Left lobe of liver (tissue), 2 donors: ENCODE data around the gene ARHGEF17. TPM values are rescaled to one million over a fixed set of nuclear protein-coding genes. Genes with fewer than 3 reads are reported as not detected.

ENCODE experiments used
- ATAC-seq: fragments of 200-7000 bp; cut with Tn5 transposase; one replicate; pipeline ENCODE4 v1.9.1; 2020; ENCODE audit warnings: mild to moderate bottlenecking, moderate library complexity
- DNase-seq: peaks from one replicate; pipeline ENCODE4 v3.0.0-alpha.2; 2020; ENCODE audit warnings: low spot score
- total RNA-seq: library from RNA; stranded (reverse); gene quantifications from one replicate; pipeline ENCODE4 v1.2.1, GENCODE V29; 2021
- donor health status: DM: no; HTN: no; CAD: no; lungs with moderate emphysema.
- donor health status: DM: no; HTN: yes; CAD: no.

Gene ARHGEF17
- total RNA-seq, 1 donor from 2014 or later, result 6.8 TPM

DNA sequence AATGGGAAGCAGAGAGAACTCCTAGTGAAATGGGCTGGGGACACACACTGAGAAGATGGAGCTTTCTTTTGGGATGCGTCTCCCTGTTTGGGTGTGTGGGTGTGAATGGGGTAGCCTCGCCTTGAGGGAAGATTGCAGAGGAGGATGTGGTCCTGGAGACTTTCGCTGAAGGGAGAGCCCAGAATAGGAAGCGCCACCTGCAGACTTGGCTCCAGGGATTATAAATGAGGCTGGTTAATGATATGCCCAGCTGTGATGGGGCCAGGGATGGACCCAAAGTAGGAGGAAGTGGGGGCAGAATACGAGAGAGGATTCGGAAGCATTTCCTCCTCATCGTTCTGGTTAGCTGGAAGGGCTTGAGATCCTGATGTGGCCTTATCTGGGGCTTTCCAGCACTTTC lies 81.8 kb downstream of the ARHGEF17 start:
- no peak for DNase-seq
- ATAC-seq, result no peak

DNA sequence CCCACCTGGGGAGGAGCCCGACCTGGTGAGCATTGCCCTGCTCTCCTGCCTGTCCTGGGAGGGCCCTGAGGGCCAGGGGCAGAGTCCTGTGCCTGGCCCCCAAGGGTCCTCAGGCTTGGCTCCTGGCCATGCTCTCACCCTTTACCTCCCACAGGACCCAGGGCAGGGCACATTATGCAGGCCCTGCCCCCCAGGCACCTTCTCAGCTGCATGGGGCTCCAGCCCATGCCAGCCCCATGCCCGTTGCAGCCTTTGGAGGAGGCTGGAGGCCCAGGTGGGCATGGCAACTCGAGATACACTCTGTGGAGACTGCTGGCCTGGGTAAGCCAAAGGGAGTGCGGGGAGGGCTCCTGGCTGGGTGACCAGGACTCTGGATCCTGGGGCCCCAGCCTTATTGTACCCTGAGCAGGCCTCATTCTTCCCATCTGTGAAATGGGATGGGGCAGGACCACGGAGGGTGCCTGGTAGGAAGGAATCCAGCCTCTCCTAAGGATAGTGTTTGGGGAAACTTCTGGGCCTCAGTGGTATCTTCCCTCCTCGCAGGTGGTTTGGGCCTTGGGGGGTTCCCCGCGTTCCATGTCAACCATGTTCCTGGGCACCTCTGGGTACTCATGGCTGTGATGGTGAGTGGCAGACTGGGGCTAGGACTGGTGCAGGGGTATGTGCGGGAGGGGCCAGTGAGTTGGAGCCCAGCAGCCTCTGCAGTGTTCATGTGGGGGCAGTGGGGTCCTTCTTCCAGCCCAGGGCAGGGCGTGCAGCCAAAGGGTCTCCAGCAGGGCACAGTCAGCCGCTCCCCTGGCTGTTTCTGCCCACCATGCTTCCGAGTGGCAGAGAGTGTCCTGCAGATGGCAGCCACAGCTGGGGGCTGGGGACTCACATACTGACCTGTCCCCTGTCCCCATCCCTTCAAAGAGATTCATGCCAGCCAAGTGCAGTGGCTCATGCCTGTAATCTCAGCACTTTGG lies 82.8 kb downstream of the ARHGEF17 start:
- ATAC-seq (no peak), DNase-seq (no peak)

DNA sequence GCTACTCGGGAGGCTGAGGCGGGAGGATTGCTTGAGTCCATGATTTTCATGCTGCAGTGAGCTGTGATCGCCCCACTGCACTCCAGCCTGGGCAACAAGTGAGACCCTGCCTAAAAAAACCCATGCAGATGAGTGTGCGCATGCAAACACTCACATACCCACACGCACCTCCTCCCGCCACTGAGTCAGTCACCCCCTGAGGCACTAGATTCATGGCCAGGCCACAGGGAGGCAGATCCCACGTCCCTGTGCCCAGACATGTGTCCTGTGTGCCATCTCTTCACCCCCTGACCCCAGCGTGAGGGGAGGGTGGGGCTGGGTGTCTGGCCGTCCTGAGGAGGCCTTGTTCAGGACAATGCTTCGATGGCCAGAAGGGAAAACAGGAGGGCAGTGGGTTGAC lies 83.6 kb downstream of the ARHGEF17 start:
- no peak for ATAC-seq

GRCh38 chr11:73392108-73393010 lies 84.3 kb downstream of the ARHGEF17 start:
- ATAC-seq (peak; percentile 35), DNase-seq (no peak)

More for the DNA sequence above, 83.6 kb downstream of the ARHGEF17 start:
- DNase-seq, result no peak

DNA sequence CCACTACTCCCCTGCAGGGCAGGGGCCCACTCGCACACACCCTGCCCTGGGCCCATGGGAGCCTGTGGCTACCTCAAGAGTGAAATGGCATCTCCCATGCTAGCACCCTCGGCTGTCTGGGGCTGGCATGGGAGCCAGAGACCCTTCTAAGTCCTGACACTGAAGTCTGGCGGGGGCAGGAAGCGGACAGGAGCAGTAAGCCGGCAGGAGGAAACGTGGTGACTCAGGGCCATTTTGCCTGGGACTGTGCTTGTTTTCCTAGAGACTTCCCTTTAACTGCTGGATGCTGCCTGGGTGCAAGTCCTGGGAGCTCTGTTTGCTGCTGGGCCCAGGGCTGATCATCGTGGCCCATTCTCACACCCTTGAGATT lies 84.9 kb downstream of the ARHGEF17 start:
- ATAC-seq (no peak), DNase-seq (no peak)

- peak; percentile 73 for DNase-seq
- peak; percentile 87 for ATAC-seq
These were observed 85.7 kb downstream of the ARHGEF17 start for GRCh38 chr11:73393479-73394415.

GRCh38 chr11:73394416-73395296 lies 86.6 kb downstream of the ARHGEF17 start:
- ATAC-seq (no peak), DNase-seq (no peak)

- DNase-seq (no peak), ATAC-seq (no peak)
These were observed 87.5 kb downstream of the ARHGEF17 start for GRCh38 chr11:73395297-73396208.

DNA sequence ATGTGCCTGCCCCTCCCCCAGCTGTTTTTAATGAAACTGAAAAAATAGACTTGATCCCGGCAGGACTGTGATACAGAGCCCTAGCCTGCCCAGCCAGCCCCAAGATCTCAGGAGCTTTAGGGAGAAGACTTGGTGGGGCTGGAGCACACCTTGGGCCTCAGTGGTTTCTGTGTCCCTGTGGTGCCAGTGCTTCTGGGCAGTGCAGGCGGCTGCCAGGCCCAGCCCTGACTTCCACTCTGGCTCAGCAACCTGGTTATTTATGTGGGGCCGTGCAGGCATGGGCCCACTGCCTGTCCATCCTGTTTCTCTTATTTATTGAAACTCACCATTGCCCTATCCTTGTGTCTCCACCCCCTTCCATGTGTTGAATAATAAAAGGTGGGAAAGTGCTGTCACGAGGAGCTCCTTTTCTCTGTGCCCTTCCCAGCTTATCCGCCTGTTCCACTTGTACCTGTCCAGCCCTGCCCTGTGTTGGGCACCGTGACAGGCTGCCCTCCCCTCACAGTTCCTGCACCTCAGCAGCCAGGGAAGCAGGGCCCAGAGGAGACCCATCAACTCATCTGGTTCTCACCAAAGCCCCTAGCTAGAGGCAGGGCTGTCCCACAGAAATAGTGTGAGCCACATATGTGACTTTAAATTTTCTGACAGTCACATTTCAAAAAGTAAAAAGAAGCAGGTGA lies 88.3 kb downstream of the ARHGEF17 start:
- no peak for DNase-seq

GRCh38 chr11:73396985-73397384 lies 88.9 kb downstream of the ARHGEF17 start:
- DNase-seq (peak; percentile 36), ATAC-seq (no peak)

More for the DNA sequence above, 88.3 kb downstream of the ARHGEF17 start:
- ATAC-seq, result no peak

DNA sequence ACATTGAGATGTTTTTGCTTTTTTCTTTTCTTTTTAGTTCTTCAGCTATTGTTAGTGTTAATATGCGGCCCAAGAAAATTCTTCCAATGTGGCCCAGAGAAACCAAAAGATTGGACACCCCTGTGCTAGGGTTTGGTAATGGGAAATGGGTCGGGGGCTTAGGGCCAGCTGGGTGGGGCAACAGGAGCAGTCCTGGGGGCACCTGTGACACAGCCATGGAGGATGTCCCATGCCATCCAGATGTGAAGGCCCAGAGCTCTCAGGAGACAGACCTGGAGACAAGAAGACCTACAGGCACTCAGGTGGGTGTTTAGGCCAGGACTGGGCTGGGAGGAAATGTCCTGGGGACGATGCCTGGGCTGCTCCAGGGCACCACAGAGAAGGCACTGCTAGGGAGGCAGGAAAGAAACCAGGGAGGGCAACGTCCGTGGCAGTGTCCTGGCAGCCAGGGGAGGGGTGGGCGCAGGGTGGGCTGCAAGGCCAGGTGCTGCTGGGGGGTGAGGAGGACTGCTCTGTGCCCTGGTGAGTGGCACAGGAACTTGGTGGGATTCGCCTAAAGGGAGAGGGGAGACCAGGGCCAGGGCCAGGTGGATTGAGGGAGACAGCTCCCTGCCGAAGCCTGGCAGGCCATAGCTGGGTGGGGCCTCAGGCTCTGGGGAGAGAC lies 89.5 kb downstream of the ARHGEF17 start:
- ATAC-seq (no peak), DNase-seq (peak; percentile 40)

DNA sequence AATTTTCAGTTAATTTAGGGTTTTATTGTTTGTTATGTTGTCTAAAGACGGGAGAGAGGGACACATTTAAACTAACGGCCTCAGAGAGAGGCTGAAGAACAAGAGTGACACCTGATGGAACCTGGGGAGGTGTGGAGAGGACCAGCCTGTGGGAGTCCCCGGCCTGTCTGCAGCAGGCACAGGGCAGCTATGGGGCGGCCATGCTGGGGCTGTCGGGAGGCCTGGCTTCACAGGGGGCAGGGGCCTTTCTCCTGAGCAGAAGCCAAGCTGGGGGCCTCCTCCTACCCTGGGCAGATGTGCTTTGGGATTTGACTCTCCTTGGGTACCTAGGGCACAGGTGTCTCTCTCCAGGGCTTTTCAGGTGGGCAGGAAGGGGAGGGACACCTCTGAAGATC lies 90.1 kb downstream of the ARHGEF17 start:
- ATAC-seq (no peak), DNase-seq (peak; percentile 37)

DNA sequence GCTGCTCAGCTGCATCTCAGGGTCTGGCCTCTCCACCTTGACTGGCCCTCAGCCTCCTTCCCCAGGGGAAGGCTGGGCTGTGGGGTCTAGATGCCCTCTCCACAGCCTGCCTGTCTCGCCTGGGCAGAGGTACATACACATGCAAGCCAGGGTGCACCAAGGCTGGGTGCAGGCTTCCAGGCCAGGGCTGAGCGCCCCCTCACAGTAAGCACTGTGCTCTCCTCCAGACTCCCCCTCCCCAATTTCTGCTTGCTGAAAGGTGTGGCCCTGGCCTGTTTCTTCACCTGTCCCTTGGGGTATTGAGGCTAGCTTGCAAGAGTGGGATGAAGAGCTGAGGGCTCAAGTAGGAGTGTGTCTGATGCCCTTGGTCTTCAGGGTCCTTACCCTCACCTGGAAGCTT lies 90.6 kb downstream of the ARHGEF17 start:
- ATAC-seq (no peak), DNase-seq (no peak)

DNA sequence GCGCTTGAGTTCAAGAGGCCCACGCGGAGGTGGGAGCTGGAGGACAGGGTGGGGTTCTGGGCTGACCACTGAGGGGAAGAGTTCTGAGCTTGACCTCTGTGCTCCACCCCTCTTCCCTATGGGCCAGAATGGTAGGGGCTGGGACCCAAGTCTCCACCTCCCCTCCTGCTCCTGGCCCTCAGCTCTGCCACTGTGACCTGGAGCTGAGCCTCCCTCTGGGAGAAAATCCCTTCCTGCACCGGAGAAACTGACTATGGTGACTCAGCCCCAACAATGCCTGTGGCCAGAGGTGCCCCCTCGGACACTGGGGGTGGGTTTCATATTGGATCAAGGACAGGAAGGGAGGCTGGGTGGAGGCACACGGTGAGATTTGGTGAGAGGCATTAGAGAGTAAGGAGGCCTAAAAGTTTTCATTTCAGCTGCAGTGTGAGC lies 91.1 kb downstream of the ARHGEF17 start:
- ATAC-seq (no peak), DNase-seq (no peak)

DNA sequence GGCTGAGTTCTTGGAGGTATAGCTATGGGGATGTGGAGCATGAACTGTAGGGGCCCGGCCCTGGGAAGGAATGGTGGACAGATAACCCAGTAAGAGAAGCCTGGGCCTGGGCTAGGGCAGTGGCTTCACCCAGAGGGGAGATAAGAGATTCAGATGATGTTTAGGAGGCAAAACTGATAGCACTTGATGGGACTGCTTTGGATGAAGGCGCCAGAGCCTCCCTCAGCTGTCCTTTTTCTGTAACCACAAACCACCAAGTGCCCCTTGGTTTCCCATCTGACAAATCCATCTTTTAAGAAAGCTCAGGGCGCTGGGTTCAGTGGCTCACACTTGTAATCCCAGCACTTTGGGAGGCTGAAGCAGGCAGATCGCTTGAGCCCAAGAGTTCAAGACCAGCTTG lies 91.6 kb downstream of the ARHGEF17 start:
- DNase-seq (no peak), ATAC-seq (no peak)

DNA sequence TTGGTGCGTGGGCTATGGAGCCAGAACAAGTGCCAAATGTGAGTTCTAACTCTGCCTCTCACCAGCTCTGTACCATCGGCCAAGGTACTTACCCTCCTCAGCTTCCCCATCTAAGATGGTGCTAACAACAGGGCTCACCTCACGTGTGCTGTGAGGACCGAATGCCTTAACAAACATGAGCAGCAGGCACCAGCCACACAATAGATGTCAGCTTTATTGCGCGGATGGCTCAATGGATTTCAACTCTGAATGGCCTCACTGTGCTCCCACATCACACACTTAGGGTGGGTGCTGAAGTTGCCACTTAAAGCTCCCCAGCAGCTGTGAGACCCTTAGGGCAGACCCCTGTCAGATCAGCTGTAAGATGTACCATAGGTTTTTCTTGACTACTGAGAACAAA lies 92.2 kb downstream of the ARHGEF17 start:
- DNase-seq, result no peak
- no peak for ATAC-seq

- ATAC-seq (no peak), DNase-seq (no peak)
These were observed 93.3 kb downstream of the ARHGEF17 start for GRCh38 chr11:73401217-73401923.
